OCI-M2 (cell line): ENCODE measurements around the gene PNLIPRP1.

ENCODE experiments used
- DNase-seq: peaks from one replicate; lab custom pipeline; 2025; ENCODE audit not compliant: unreplicated experiment; lab: John Stamatoyannopoulos, UW

PNLIPRP1 gene

DNA sequence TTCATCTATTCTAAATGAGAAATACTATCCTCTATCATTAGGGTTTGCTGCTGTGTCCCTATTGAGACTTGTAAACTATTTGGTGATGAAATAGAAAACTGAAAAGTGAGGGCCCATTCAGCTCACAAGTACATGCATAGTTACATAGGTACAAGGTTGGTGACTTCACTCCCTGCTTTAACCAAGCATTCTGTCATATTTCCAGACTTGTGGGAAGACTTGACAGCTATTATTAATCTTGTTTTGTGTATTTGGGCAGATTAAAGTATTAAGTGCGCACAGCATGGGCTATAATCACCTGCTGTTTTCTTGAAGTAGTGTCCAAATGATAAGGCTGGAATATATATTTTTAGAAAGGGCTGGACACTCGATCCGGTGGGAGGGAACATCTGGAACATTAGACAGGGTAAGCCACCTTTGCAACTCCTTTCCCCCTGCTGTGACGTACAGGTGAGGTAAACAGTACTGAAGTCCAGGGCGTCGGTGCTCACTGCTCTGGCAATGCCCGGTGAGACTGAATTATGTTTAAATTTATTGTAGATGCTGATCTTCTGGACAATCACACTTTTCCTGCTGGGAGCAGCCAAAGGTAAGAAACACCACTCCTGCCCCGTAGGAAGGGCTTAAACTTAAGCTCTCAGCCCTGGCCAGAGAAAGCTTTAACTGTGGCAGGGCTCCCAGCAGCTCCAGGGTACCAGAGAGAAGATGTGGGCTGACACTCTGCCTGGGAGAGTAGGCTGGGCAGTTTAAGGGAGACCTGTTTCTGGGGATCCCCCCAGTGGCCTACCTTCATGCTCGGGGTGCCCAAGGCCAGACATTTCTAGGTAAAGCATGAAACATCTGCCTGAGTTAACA lies at the start of gene PNLIPRP1:
Gene PNLIPRP1, plus strand, starts transcription at position 370 of the 855 bp plus-strand sequence. Its CDS starts 171 bp downstream, at position 541.
- DNase-seq, result no peak

- DNase-seq, result no peak
Measured at GRCh38 chr10:116542007-116542677, 48.6 kb upstream of the PNLIPRP1 start.

- no peak for DNase-seq
Measured at GRCh38 chr10:116545122-116545521, 45.6 kb upstream of the PNLIPRP1 start.

GRCh38 chr10:116545756-116546155 lies 45.0 kb upstream of the PNLIPRP1 start, which contains the start of gene PNLIP:
PNLIP (plus strand) TSS chr10:116545931; CDS start chr10:116546093, 162 bp downstream.
- DNase-seq, result no peak

GRCh38 chr10:116548301-116548700 lies 42.5 kb upstream of the PNLIPRP1 start:
- DNase-seq, result no peak

- no peak for DNase-seq
Measured at GRCh38 chr10:116553378-116553980, 37.3 kb upstream of the PNLIPRP1 start.

- DNase-seq, result no peak
Measured at GRCh38 chr10:116554628-116555027, 36.1 kb upstream of the PNLIPRP1 start.

GRCh38 chr10:116555880-116556279 lies 34.9 kb upstream of the PNLIPRP1 start:
- no peak for DNase-seq

DNA sequence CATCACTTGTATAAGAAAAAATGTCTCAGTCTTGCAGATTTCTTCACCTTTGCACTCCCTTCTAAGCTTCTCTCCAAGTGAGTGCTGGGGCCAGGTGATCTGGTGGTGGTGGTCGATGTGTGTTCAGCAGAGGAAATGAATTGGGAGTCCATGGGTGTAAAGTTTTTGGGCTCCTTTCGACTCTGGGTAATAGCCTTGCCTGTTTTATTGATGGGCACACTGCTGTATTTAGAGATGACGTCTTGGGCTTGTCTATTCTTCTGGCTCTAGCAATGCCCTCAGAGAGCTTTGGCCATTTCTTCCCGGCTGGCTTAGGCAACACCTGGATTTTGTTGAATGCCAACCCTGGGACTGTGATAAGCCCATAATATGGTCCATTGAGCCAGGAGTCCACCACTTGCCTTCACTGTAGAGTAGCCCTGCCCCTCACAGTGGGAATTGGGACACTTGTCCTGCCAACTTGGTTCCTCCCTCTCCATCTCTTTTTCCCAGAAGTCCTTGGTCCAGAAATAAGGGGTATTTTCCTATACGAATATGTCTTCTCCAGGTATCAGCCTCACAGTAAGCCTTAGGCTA lies 33.4 kb upstream of the PNLIPRP1 start:
- no peak for DNase-seq

GRCh38 chr10:116565534-116565933 lies 25.2 kb upstream of the PNLIPRP1 start:
- no peak for DNase-seq

DNA sequence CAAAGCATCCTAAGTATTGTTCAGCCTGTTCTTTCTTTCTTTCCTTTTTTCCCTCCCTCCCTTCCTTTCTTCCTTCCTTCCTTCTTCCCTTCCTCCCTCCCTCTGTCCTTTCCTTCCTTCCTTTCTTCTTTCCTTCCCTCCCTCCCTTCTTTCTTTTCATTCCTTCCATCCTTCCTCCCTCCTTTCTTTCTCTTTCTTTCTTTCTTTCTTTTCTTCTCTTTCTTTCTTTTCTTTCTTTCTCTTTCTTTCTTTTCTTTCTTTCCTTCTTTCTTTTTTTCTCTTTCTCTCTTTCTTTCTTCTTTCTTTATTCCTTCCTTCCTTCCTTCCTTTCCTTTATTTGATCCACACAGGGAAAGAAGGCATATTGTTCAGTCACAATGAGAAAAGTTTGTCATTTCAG lies 23.8 kb upstream of the PNLIPRP1 start:
- DNase-seq, result no peak

DNA sequence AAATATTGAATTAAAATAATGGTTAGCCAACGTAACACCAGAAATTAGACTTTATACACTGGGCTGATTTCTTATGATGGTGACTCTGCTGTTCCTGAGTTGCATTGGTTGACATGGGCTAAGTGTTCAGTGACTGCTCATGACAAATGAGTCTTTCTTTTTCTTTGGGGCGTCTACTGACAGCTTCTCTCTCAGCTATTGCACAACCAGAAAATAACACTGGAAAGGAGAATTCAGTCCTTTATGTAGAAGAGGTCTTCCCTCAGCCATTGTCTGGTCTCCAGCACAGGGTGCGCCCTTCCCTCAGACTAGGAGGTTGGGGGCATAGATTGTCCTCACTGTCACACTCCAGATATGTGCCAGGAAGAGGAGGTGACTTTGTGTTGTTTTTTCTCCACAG lies 23.4 kb upstream of the PNLIPRP1 start:
- DNase-seq, result no peak

DNA sequence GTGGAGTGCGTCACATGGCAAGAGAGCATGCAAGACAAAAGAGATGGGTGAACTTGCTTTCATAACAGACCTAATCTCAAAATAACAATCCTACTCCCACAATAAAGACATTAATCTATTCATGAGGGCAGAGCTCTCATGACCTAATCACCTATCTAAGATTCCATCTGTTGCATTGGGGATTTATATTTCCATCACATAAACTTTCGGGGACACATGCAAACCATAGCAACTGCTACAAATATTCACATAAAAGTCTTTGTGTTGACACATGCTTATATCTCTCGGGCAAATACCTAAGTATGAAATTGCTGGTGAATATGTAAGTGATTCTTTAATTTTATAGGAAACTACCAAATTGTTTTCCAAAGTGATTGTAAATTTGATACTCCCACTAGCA lies 16.0 kb upstream of the PNLIPRP1 start:
- DNase-seq, result no peak

GRCh38 chr10:116587878-116588591 lies 2.7 kb upstream of the PNLIPRP1 start:
- no peak for DNase-seq

DNA sequence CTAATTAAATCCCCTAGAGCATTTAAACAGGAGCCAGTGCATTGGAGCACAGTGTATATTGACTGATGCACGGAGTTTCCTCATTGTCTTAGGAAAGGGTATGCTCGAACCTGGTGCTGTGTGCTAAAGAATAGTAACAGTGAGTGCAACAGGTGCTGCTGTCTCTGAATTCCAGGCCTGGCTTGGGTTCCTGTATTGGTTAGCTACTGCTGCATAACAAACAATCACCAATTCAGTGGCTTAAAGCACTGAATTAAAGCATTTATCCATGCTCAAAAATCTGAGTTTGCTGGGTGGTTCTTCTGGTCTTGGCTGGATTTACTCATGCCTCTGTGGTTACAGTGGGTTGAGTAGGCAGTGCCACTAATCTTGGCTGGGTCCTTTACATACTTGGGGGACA lies 1.8 kb upstream of the PNLIPRP1 start:
- no peak for DNase-seq

DNA sequence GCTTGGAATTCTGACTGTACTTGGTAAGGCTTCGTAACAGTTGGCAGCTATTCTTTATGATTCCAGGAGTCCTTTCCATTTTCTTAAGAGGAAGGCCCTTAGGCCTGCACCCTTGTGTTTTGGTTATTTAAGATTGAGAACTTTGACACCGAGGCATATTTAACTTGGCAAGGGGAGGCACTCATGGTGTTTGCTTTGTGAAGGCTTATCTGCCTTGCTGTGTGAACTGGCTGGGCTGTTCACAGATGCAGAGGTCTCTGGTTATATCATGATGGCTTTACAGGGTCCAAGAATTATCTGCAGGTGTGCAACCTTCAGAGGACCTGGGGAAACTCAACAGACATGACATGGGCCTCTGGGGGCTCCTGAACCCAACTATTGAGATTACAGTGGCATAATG lies 833 bp upstream of the PNLIPRP1 start:
- DNase-seq, result no peak

GRCh38 chr10:116593139-116593740 lies 2.5 kb downstream of the PNLIPRP1 start:
- DNase-seq, result no peak

- DNase-seq, result no peak
Measured at GRCh38 chr10:116594525-116595035, 3.8 kb downstream of the PNLIPRP1 start.

GRCh38 chr10:116596062-116596461 lies 5.3 kb downstream of the PNLIPRP1 start:
- DNase-seq, result no peak

DNA sequence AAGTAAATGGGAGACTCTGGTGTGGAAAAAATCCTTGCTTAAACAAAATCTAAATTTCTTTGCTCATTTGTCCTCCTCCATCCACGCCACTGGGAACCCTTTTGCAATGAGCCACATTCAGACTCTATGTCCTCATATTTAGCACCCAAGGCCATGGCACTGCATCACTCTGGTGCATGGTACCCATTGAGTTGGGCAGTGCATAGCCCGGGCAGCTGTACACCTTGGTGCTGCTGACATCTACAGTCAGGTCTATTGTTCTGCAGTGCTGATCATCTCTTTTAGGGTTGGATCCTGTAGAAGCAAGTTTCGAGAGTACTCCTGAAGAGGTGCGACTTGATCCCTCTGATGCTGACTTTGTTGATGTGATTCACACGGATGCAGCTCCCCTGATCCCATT lies 6.8 kb downstream of the PNLIPRP1 start:
- DNase-seq, result no peak
